ENCODE data around the gene POLR3C. TPM values are rescaled to one million over a fixed set of nuclear protein-coding genes. Genes with fewer than 3 reads are reported as not detected.
"Not testable (repeated sequence)": the region's sequence is repeated elsewhere in the genome, so short reads cannot be mapped to it uniquely, and the experiment has no call there.

Gene POLR3C
- total RNA-seq, 1 donor from 2014 or later: 33.5 TPM

DNA sequence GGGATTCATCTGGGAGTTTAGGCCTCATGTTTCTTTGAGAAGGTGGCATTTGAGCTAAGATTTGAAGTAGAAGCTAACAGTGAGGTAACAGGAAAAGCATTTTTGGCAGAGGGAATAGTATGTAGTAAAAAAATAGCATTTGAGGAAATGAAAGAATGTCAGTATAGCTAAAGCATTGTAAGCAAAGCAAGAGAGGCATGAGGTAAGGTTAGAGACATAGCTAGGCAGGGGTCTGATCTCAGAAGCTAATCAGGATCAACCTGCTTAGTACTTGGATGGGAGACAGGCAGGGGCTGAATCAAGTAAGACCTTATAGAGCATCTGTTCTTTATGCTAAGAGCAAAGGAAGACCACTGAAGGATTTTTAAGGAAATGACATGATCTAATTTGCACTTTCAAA, 4.0 kb downstream of the POLR3C start:
- H3K4me3 Mint-ChIP-seq: no peak overlapping the region
- H3K27ac Mint-ChIP-seq: no peak overlapping the region
- DNase-seq (ENCODE audit: low spot score in 2 of 2, unreplicated experiment in 2 of 2): no peak
- H3K4me1 Mint-ChIP-seq: peaks cover 19% of the 10 kb centered on the region
- H3K27me3 Mint-ChIP-seq (ENCODE audit: low read depth): no peaks in the 10 kb centered on the region
- no peaks in the 10 kb centered on the region for H3K9me3 Mint-ChIP-seq
- TF ChIP-seq CTCF (IDR thresholded peaks at IDR 0.05; ENCODE audit: unreplicated experiment): no peak
- H3K36me3 Mint-ChIP-seq: peaks cover 39% of the 10 kb centered on the region

GRCh38 chr1:145828367-145829026, 4.5 kb downstream of the POLR3C start:
- no peak for DNase-seq (ENCODE audit: low spot score in 2 of 2, unreplicated experiment in 2 of 2)
- H3K27me3 Mint-ChIP-seq (ENCODE audit: low read depth): no peaks in the 10 kb centered on the region
- no peak for TF ChIP-seq CTCF (IDR thresholded peaks at IDR 0.05; ENCODE audit: unreplicated experiment)
- no peak overlapping the region for H3K27ac Mint-ChIP-seq
- H3K36me3 Mint-ChIP-seq: peaks cover 44% of the 10 kb centered on the region
- H3K4me1 Mint-ChIP-seq: peaks cover 19% of the 10 kb centered on the region
- no peaks in the 10 kb centered on the region for H3K9me3 Mint-ChIP-seq
- no peak overlapping the region for H3K4me3 Mint-ChIP-seq

DNA sequence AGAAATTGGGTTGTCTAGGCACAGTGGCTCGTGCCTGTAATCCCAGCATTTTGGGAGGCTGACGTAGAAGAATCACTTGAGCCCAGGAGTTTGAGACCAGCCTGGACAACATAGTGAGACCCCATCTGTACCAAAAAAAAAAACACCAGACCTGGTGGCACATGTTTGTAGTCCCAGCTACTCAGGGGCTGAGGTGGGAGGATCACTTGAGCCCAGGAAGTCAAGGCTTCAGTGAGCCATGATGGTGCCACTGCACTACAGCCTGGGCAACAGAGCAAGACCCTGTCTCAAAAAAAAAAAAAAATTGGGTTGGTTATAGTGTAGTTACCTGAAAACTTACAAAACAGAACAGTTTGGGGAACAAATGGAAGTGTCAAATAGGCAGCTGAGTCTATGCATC, 6.8 kb downstream of the POLR3C start:
- peaks cover 51% of the 10 kb centered on the region for H3K36me3 Mint-ChIP-seq
- not testable (repeated sequence) for H3K9me3 Mint-ChIP-seq; H3K4me3 Mint-ChIP-seq; H3K4me1 Mint-ChIP-seq; H3K27ac Mint-ChIP-seq; DNase-seq (ENCODE audit: low spot score in 2 of 2, unreplicated experiment in 2 of 2); H3K27me3 Mint-ChIP-seq (ENCODE audit: low read depth)

DNA sequence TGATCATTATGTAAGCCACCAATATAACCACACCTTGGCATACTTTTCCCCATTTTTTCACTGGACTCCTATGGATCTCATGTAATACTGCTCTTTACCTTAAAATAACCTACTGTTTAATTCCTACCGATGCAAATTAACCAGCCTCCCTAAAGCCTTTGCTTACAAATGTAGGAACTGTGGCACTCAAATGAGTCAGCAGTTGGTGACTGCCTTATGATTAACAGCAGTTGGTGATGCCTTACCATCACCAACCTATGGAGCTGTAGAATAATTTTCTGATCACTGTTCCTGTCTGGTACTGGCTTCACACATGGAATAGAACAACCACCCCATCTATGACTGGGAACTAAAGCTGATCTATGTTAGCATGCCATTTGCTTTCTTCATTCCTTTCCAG, 13.7 kb downstream of the POLR3C start:
- Mint-ChIP-seq H3K27ac (no peak overlapping the region), H3K9me3 (no peaks in the 10 kb centered on the region), H3K36me3 (peaks cover 37% of the 10 kb centered on the region), H3K4me3 (no peak overlapping the region), H3K4me1 (no peaks in the 10 kb centered on the region), H3K27me3 (ENCODE audit: low read depth) (no peaks in the 10 kb centered on the region)
- no peak for DNase-seq (ENCODE audit: low spot score in 2 of 2, unreplicated experiment in 2 of 2)
- no peak for TF ChIP-seq CTCF (IDR thresholded peaks at IDR 0.05; ENCODE audit: unreplicated experiment)

DNA sequence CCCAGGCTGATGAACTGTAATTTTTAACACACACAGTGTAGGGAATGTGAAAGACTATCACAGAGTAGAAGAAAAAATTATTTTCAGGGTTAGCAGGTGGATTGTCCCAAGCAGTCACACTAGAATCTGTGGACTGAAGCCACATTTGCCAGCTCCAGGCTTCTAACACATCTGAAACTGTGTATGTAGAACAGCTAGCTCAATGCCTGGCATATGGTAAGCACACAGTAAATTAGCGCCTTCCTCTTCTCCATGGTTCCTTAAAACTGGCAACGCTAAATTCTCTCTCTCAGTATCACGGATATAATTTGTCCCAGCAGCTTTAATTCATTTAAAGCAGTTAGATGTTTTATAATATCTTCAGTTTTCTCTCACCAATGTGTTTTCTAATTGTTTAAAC, 19.0 kb downstream of the POLR3C start:
- no peaks in the 10 kb centered on the region for H3K9me3 Mint-ChIP-seq
- no peak for TF ChIP-seq CTCF (IDR thresholded peaks at IDR 0.05; ENCODE audit: unreplicated experiment)
- no peak overlapping the region for H3K27ac Mint-ChIP-seq
- DNase-seq (ENCODE audit: low spot score in 2 of 2, unreplicated experiment in 2 of 2): no peak
- peaks cover 5% of the 10 kb centered on the region for H3K4me1 Mint-ChIP-seq
- no peaks in the 10 kb centered on the region for H3K27me3 Mint-ChIP-seq (ENCODE audit: low read depth)
- H3K4me3 Mint-ChIP-seq: no peak overlapping the region
- H3K36me3 Mint-ChIP-seq: peaks cover 20% of the 10 kb centered on the region

DNA sequence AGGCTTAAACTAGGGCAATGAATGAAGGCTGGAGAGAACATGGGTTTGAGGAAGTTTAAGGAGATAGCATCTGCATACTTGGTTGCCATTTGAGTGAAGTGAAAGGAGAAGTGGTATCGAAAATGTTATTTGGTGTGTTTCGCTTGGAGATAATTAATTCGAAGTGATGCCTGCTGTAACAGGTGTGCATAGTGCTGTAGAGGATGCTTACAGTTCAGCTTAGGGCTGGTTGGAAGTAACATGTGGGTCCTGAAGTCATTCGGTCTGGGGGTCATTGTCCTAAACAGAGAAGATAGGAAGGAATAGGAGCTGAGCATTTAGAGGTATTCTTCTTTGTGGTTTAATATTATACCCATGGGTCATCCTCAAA, 21.1 kb downstream of the POLR3C start:
- Mint-ChIP-seq H3K4me3 (no peak overlapping the region), H3K36me3 (peaks cover 18% of the 10 kb centered on the region), H3K27ac (no peak overlapping the region), H3K4me1 (peaks cover 5% of the 10 kb centered on the region), H3K9me3 (no peaks in the 10 kb centered on the region), H3K27me3 (ENCODE audit: low read depth) (no peaks in the 10 kb centered on the region)
- no peak for DNase-seq (ENCODE audit: low spot score in 2 of 2, unreplicated experiment in 2 of 2)
- no peak for TF ChIP-seq CTCF (IDR thresholded peaks at IDR 0.05; ENCODE audit: unreplicated experiment)

Data from mesothelial cell of epicardium (in vitro differentiated cells).